SK-N-SH treated with all-trans-retinoic acid at 6 μM for 48 hours (cell line): ENCODE data around the gene ZSCAN18.

Experiments used
- ATAC-seq: fragments of 200-7000 bp; cut with Tn5 transposase; 3 replicates; pipeline ENCODE4 v1.9.1; 2020; ENCODE audit warnings: mild to moderate bottlenecking, moderate library complexity
- ARNTL ChIP-seq: fragments of 450-650 bp; formaldehyde crosslinking; IDR thresholded peaks from 2 replicates; pipeline ENCODE4 v1.5.0; 2020; ENCODE audit warnings: low read depth, mild to moderate bottlenecking, moderate library complexity, borderline replicate concordance
- BACH2 ChIP-seq: fragments of 250-450 bp; sonication (Bioruptor Pico); IDR thresholded peaks from 2 replicates; pipeline ENCODE4 v1.9.0; 2021; ENCODE audit warnings: mild to moderate bottlenecking, borderline replicate concordance
- CREB5 ChIP-seq: fragments of 250-450 bp; sonication (Bioruptor Pico); IDR thresholded peaks from 2 replicates; pipeline ENCODE4 v1.5.1; 2020; ENCODE audit warnings: low read depth, mild to moderate bottlenecking, moderate library complexity
- CSRNP3 ChIP-seq: fragments of 250-450 bp; sonication (Bioruptor Pico); IDR thresholded peaks from 2 replicates; pipeline ENCODE4 v1.5.1; 2021; ENCODE audit warnings: mild to moderate bottlenecking, moderate library complexity
- ESRRG ChIP-seq: fragments of 250-450 bp; sonication (Bioruptor Pico); IDR thresholded peaks from 2 replicates; pipeline ENCODE4 v1.6.1; 2021; ENCODE audit warnings: mild to moderate bottlenecking
- GLIS3 ChIP-seq: fragments of 250-450 bp; sonication (Bioruptor Pico); IDR thresholded peaks from 2 replicates; pipeline ENCODE4 v1.5.0; 2020; ENCODE audit warnings: mild to moderate bottlenecking, moderate library complexity
- ISL1 ChIP-seq: fragments of 250-450 bp; sonication (Bioruptor Pico); IDR thresholded peaks from 2 replicates; pipeline ENCODE4 v2.1.2; 2022; ENCODE audit warnings: mild to moderate bottlenecking, moderate library complexity
- PATZ1 ChIP-seq: fragments of 250-450 bp; sonication (Bioruptor Pico); IDR thresholded peaks from 2 replicates; pipeline ENCODE4 v1.8.0; 2020; ENCODE audit warnings: mild to moderate bottlenecking, moderate library complexity, borderline replicate concordance
- POU6F1 ChIP-seq: fragments of 250-450 bp; sonication (Bioruptor Pico); IDR thresholded peaks from 2 replicates; pipeline ENCODE4 v1.8.0; 2021; ENCODE audit warnings: low read depth, mild to moderate bottlenecking, moderate library complexity, borderline replicate concordance
- PPARA ChIP-seq: fragments of 250-450 bp; sonication (Bioruptor Pico); IDR thresholded peaks from 2 replicates; pipeline ENCODE4 v1.5.0; 2020; ENCODE audit warnings: mild to moderate bottlenecking, borderline replicate concordance
- RARB ChIP-seq: fragments of 250-450 bp; sonication (Bioruptor Pico); IDR thresholded peaks from 2 replicates; pipeline ENCODE4 v1.8.0; 2021; ENCODE audit warnings: mild to moderate bottlenecking, moderate library complexity
- SNAI2 ChIP-seq: fragments of 250-450 bp; sonication (Bioruptor Pico); IDR thresholded peaks from 2 replicates; pipeline ENCODE4 v1.5.0; 2020; ENCODE audit warnings: mild to moderate bottlenecking, moderate library complexity
- TCF4 ChIP-seq: fragments of 250-450 bp; sonication (Bioruptor Pico); IDR thresholded peaks from 2 replicates; pipeline ENCODE4 v1.8.0; 2021; ENCODE audit warnings: mild to moderate bottlenecking, moderate library complexity, borderline replicate concordance
- TSHZ2 ChIP-seq: fragments of 250-450 bp; sonication (Bioruptor Pico); IDR thresholded peaks from 2 replicates; pipeline ENCODE4 v1.5.0; 2020; ENCODE audit warnings: mild to moderate bottlenecking, moderate library complexity
- ZFP30 ChIP-seq: fragments of 450-650 bp; formaldehyde crosslinking; IDR thresholded peaks from 2 replicates; pipeline ENCODE4 v1.5.0; 2022; ENCODE audit warnings: mild to moderate bottlenecking, moderate library complexity
- ZNF565 ChIP-seq: fragments of 450-650 bp; formaldehyde crosslinking; conservative IDR thresholded peaks from 2 replicates; pipeline ENCODE4 v1.5.0; 2020; ENCODE audit warnings: low read depth, mild to moderate bottlenecking, moderate library complexity
- ZNF70 ChIP-seq: fragments of 450-650 bp; formaldehyde crosslinking; IDR thresholded peaks from 2 replicates; pipeline ENCODE4 v1.5.0; 2020; ENCODE audit warnings: mild to moderate bottlenecking, moderate library complexity

The ZSCAN18 gene

GRCh38 chr19:58134244-58134643 is 36.2 kb upstream of the ZSCAN18 start (continued):
- TF ChIP-seq ZNF565 (CRISPR knock-in tag) = no peak

GRCh38 chr19:58129284-58129683 is 31.3 kb upstream of the ZSCAN18 start:
- no peak for TF ChIP-seq PPARA (CRISPR knock-in tag)
- TF ChIP-seq TCF4 (CRISPR knock-in tag) = no peak
- no peak for TF ChIP-seq ESRRG (CRISPR knock-in tag)
- no peak for TF ChIP-seq BACH2
- no peak for TF ChIP-seq CSRNP3 (CRISPR knock-in tag)
- TF ChIP-seq CREB5 (CRISPR knock-in tag) = no peak
- no peak for TF ChIP-seq GLIS3
- TF ChIP-seq ZNF565 (CRISPR knock-in tag) = no peak
- TF ChIP-seq SNAI2 (CRISPR knock-in tag) = no peak
- TF ChIP-seq ISL1 (CRISPR knock-in tag) = no peak
- ATAC-seq = no peak

GRCh38 chr19:58128041-58128685 is 30.1 kb upstream of the ZSCAN18 start:
- no peak for TF ChIP-seq ZFP30 (CRISPR knock-in tag)
- TF ChIP-seq TSHZ2 (CRISPR knock-in tag) = no peak
- ATAC-seq = no peak

- ATAC-seq = no peak
- no peak for TF ChIP-seq PATZ1
- TF ChIP-seq, all 23 proteins: peak for 0
Measured at GRCh38 chr19:58123354-58123753, 25.3 kb upstream of the ZSCAN18 start.

- no peak for ATAC-seq
- TF ChIP-seq ZNF565 (CRISPR knock-in tag) = no peak
Measured at GRCh38 chr19:58118979-58119733, 21.1 kb upstream of the ZSCAN18 start.

- ATAC-seq = no peak
- TF ChIP-seq ZNF70 (CRISPR knock-in tag) = no peak
- no peak for TF ChIP-seq ARNTL (CRISPR knock-in tag)
- TF ChIP-seq CSRNP3 (CRISPR knock-in tag) = no peak
- TF ChIP-seq PATZ1 = no peak
- TF ChIP-seq SNAI2 (CRISPR knock-in tag) = no peak
- no peak for TF ChIP-seq PPARA (CRISPR knock-in tag)
- TF ChIP-seq POU6F1 (CRISPR knock-in tag) = no peak
- TF ChIP-seq RARB = no peak
Measured at GRCh38 chr19:58117841-58118575, 20.0 kb upstream of the ZSCAN18 start.
